Esophagus muscularis mucosa (tissue), 4 donors: Measurements from ENCODE around the gene ERGIC1. TPM values are rescaled to one million over a fixed set of nuclear protein-coding genes. Genes with fewer than 3 reads are reported as not detected.

Source experiments
- DNase-seq: peaks from one replicate; pipeline ENCODE4 v3.0.0-alpha.2; 2017; ENCODE audit errors: extremely low spot score
- H3K27ac ChIP-seq, 4 donors: fragments of 200-600 bp; sonication (generic); replicated peaks in 1 of 4; 1 replicate in 3 of 4; 2 replicates in 1 of 4; pipeline ENCODE4 v1.5.1; 2016 to 2019; ENCODE audit warnings: mild to moderate bottlenecking in 1 of 4
- H3K27me3 ChIP-seq, 4 donors: fragments of 200-600 bp; sonication (generic); one replicate each; pipeline versions ENCODE4 v1.5.1 to v1.6.0; 2016 to 2019
- H3K36me3 ChIP-seq, 4 donors: fragments of 200-600 bp; sonication (generic); one replicate each; pipeline ENCODE4 v1.5.1; 2016 to 2019
- H3K4me1 ChIP-seq, 4 donors: fragments of 200-600 bp; sonication (generic); one replicate each; pipeline ENCODE4 v1.5.1; 2016 to 2019
- H3K4me3 ChIP-seq, 4 donors: fragments of 200-600 bp; sonication (generic); 1 replicate in 2 of 4; 2 replicates in 2 of 4; pipeline ENCODE4 v1.5.1; 2016 to 2019; ENCODE audit warnings: mild to moderate bottlenecking in 4 of 4, moderate library complexity in 1 of 4
- H3K9me3 ChIP-seq, 4 donors: fragments of 200-600 bp; sonication (generic); 1 replicate in 3 of 4; 2 replicates in 1 of 4; pipeline ENCODE4 v1.5.1; 2016 to 2019
- EP300 ChIP-seq: sonication (generic); formaldehyde crosslinking; IDR thresholded peaks from one replicate; pipeline ENCODE4 v1.6.1; 2017; ENCODE audit warnings: antibody characterized with exemption
- POLR2A ChIP-seq: fragments of 450-650 bp; IDR thresholded peaks from one replicate; pipeline ENCODE4 v1.6.1; 2017; ENCODE audit warnings: antibody characterized with exemption, moderate library complexity, mild to moderate bottlenecking, low read depth
- POLR2AphosphoS5 ChIP-seq, 2 donors: sonication (generic); formaldehyde crosslinking; IDR thresholded peaks; one replicate each; pipeline ENCODE4 v1.6.1; 2017; ENCODE audit warnings: antibody characterized with exemption in 2 of 2
- WGBS: methylation state at CpG from one replicate; pipeline ENCODE4 v1.1.5; 2018; 5-methylcytosine and 5-hydroxymethylcytosine counted together
- intact Hi-C: fragments of 100-400 bp; cut with DNase I; formaldehyde crosslinking; loops from one replicate; pipeline ENCODE4 v1.15.1; 2023
- total RNA-seq, 4 donors: library from RNA; depleted of rRNA; stranded (reverse); fragments of >200 nt; gene quantifications; one replicate each; pipeline versions ENCODE4 v1.1.0 to v1.2.1, GENCODE V29; 2016
- TF ChIP-seq, protein P1 (sequence below), 3 experiments: fragments of 200-600 bp in 2 of 3; fragments of 450-650 bp in 1 of 3; sonication (generic) in 2 of 3; IDR thresholded peaks; one replicate each; pipeline ENCODE4 v1.5.1; 2017 to 2019; ENCODE audit warnings: antibody characterized with exemption in 3 of 3, mild to moderate bottlenecking in 2 of 3, moderate library complexity in 1 of 3

ERGIC1 gene
- total RNA-seq, 4 donors from 2014 or later, result 105 to 161 (median 145) TPM

DNA sequence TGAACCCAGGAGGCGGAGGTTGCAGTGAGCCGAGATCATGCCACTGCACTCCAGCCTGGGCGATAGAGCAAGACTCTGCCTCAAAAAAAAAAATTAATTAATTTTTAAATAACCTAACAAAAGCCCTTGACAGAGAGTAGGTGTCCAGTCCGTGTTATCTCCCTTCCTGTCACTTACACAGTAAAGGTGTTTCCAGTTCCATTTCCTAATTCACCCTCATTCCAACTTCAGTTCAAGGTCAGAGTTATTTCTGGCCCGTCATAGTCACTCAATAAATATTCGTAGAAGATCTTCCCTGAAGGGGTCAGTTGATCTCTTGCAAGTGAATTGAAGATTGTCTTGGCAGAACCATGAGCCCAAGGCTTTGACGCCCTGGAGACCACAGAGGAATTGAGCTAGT, 16.4 kb upstream of the ERGIC1 start:
- Histone ChIP-seq H3K27me3 (no peaks in the 10 kb centered on the region), H3K4me3 (no peak overlapping the region), H3K36me3 (no peaks in the 10 kb centered on the region), H3K27ac (no peak overlapping the region), H3K9me3 (no peaks in the 10 kb centered on the region), H3K4me1 (peaks cover 7 to 20% (median 17%) of the 10 kb centered on the region in 4 donors)
- no peak for DNase-seq
- intact Hi-C loops, result no loop called here
- TF ChIP-seq, protein P1, sequence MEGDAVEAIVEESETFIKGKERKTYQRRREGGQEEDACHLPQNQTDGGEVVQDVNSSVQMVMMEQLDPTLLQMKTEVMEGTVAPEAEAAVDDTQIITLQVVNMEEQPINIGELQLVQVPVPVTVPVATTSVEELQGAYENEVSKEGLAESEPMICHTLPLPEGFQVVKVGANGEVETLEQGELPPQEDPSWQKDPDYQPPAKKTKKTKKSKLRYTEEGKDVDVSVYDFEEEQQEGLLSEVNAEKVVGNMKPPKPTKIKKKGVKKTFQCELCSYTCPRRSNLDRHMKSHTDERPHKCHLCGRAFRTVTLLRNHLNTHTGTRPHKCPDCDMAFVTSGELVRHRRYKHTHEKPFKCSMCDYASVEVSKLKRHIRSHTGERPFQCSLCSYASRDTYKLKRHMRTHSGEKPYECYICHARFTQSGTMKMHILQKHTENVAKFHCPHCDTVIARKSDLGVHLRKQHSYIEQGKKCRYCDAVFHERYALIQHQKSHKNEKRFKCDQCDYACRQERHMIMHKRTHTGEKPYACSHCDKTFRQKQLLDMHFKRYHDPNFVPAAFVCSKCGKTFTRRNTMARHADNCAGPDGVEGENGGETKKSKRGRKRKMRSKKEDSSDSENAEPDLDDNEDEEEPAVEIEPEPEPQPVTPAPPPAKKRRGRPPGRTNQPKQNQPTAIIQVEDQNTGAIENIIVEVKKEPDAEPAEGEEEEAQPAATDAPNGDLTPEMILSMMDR (IDR thresholded peaks at IDR 0.05), result no peak
- TF ChIP-seq EP300, result no peak
- TF ChIP-seq POLR2AphosphoS5 (IDR thresholded peaks at IDR 0.05), result no peak
- no peak for TF ChIP-seq POLR2A
- WGBS, result 87% methylated on average over 7 of the region's 7 CpGs

DNA sequence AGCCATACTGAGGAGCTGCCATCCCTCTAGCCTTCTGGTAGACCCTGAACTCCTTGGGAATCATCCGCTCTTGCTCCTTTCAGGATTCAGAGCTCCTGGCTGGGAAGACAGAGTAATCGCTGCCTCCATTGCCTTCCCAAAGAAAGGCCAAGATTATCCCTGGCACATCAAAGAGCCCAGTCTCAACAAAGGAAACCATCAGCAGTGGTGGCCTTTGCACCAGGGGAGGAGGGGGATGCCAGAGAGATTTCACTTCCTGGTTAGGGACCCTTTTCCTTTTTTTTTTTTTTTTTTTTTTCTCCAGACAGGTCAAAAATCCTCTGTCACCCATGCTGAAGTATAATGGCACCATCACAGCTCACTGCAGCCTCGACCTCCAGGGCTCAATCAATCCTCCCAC, 16.0 kb upstream of the ERGIC1 start:
- TF ChIP-seq EP300, result no peak
- TF ChIP-seq, protein P1 (IDR thresholded peaks at IDR 0.05), result no peak
- TF ChIP-seq POLR2AphosphoS5 (IDR thresholded peaks at IDR 0.05), result no peak
- intact Hi-C loops, result no loop called here
- no peaks in the 10 kb centered on the region for H3K36me3 ChIP-seq
- peaks cover 7 to 20% (median 17%) of the 10 kb centered on the region in 4 donors for H3K4me1 ChIP-seq
- WGBS, result 100% methylated on average over 3 of the region's 3 CpGs
- DNase-seq, result no peak
- H3K4me3 ChIP-seq, result no peak overlapping the region
- no peak overlapping the region for H3K27ac ChIP-seq
- H3K9me3 ChIP-seq, result no peaks in the 10 kb centered on the region
- no peaks in the 10 kb centered on the region for H3K27me3 ChIP-seq

DNA sequence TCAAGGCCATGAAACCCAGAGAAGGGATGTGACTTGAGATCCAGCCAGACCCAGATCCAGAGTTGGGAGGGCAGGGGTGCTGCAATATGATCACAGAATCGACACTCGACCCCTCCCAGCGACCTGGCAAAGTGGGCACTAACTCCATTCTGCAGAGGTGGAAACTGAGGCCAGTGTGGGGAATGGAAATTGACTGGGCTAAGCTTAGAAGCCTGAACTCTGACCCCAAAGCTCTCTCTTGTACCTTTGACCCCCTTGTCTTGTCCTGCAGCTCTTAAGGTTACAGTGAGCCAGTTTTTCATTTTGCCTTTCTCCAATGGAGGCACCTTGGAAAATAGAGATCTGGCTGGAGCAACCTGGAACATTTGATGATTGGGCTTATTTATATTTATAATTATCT, 14.5 kb upstream of the ERGIC1 start:
- Histone ChIP-seq H3K9me3 (no peaks in the 10 kb centered on the region), H3K4me1 (peaks cover 7 to 20% (median 17%) of the 10 kb centered on the region in 4 donors), H3K27me3 (no peaks in the 10 kb centered on the region), H3K4me3 (no peak overlapping the region), H3K36me3 (no peaks in the 10 kb centered on the region), H3K27ac (peak overlapping the region in 1 of 4 donors; percentile 63)
- no peak for DNase-seq
- WGBS, result 100% methylated on average over 3 of the region's 3 CpGs
- intact Hi-C loops, result no loop called here
- no peak for TF ChIP-seq EP300
- TF ChIP-seq, protein P1 (IDR thresholded peaks at IDR 0.05), result no peak
- TF ChIP-seq POLR2AphosphoS5 (IDR thresholded peaks at IDR 0.05), result no peak
- no peak for TF ChIP-seq POLR2A

DNA sequence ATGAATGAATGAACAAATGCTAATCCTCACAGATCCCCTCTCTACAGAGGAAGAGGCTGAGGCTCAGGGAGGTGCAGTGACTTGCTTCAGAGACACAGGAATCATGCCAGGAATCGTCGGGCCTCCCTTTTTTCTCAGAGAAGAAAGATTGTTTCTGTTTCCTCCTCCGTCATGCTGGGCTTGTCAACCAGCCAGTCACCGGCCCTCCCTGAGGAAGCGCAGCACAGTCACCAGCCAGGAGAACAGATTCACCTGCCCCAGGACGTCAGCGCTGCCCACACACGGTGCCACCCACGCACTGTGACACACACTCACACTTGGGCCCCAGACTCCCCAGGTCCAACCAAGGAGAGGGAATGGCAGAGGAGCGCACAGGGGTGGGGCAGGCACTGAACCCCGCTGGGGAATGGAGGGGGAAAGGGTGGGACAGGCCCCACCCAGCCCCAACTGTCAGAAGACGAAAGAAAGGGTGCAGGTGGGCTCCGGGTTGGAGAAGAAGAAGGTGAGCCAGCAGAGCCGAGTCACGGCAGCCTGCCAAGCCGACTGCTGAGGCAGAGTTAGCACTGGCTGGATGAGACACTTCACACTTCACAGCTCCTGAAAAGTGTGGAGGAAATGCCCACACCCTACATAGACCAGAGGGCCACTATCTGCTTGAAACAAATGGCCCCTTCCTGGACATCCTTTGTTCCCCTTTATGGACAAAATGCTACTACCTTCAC, 13.8 kb upstream of the ERGIC1 start:
- intact Hi-C loops, result no loop called here
- TF ChIP-seq EP300, result no peak
- peak; percentile 15 to 17 for TF ChIP-seq POLR2AphosphoS5 (IDR thresholded peaks at IDR 0.05)

GRCh38 chr5:172821340-172821985, 12.6 kb upstream of the ERGIC1 start:
- Histone ChIP-seq H3K9me3 (peaks cover 0 to 14% (median 10%) of the 10 kb centered on the region in 4 donors), H3K4me1 (peaks cover 7 to 20% (median 17%) of the 10 kb centered on the region in 4 donors), H3K36me3 (no peaks in the 10 kb centered on the region), H3K27me3 (no peaks in the 10 kb centered on the region), H3K4me3 (no peak overlapping the region), H3K27ac (no peak overlapping the region)
- DNase-seq, result no peak
- 81% methylated on average over 6 of the region's 6 CpGs for WGBS
- intact Hi-C loops, result no loop called here
- no peak for TF ChIP-seq EP300
- TF ChIP-seq POLR2A, result no peak
- TF ChIP-seq, protein P1 (IDR thresholded peaks at IDR 0.05), result no peak
- no peak for TF ChIP-seq POLR2AphosphoS5 (IDR thresholded peaks at IDR 0.05)

More for the DNA sequence above, 13.8 kb upstream of the ERGIC1 start:
- peaks cover 7 to 20% (median 17%) of the 10 kb centered on the region in 4 donors for H3K4me1 ChIP-seq
- H3K9me3 ChIP-seq, result peaks cover 0 to 2% (median under 1%) of the 10 kb centered on the region in 4 donors
- peak overlapping the region in 1 of 4 donors; percentile 10 for H3K4me3 ChIP-seq
- 44% methylated on average over 16 of the region's 16 CpGs for WGBS
- no peaks in the 10 kb centered on the region for H3K36me3 ChIP-seq
- H3K27me3 ChIP-seq, result no peaks in the 10 kb centered on the region
- no peak for DNase-seq
- H3K27ac ChIP-seq, result peak overlapping the region in 2 of 4 donors; percentile 63 to 64
